A549 (cell line): ENCODE data around the gene PHGDH. TPM values are rescaled to one million over a fixed set of nuclear protein-coding genes. Genes with fewer than 3 reads are reported as not detected.
A peak's percentile ranks its signal among the peaks of the same experiment; 100 is the strongest.

Experiments used
- ATAC-seq, 2 experiments: fragments of 200-7000 bp in 1 of 2; fragments of >200 bp in 1 of 2; cut with Nextera tagmentation in 1 of 2; cut with Tn5 transposase in 1 of 2; 3 replicates each; pipeline versions ENCODE4 v1.8.0 to v1.9.1; 2018 to 2020; ENCODE audit warnings: mild to moderate bottlenecking in 1 of 2, moderate library complexity in 1 of 2
- CTCF ChIA-PET: fragments of 300-600 bp; sonication (Branson Sonifier 250); formaldehyde crosslinking; extraction: SDS; loops from one replicate; lab custom pipeline; 2021; ENCODE audit warnings: antibody characterized with exemption, inconsistent platforms; lab: Yijun Ruan, JAX
- POLR2A ChIA-PET: fragments of 350-600 bp; formaldehyde crosslinking; extraction: SDS; loops from one replicate; lab custom pipeline; 2021; ENCODE audit warnings: antibody characterized with exemption, inconsistent platforms; lab: Yijun Ruan, JAX
- DNase-seq, 2 experiments: peaks; one replicate each; pipeline versions ENCODE4 v3.0.0 to v3.0.0-alpha.2; 2011 to 2016; ENCODE audit warnings: low read depth in 1 of 2, low spot score in 1 of 2
- FAIRE-seq: peaks from 2 replicates; lab custom pipeline; 2011; peaks lifted over from hg19 to GRCh38; lab: Jason Lieb, UNC
- H3K27ac ChIP-seq, 2 experiments: fragments of >200 bp; sonication (Bioruptor Twin); formaldehyde crosslinking; 3 replicates each; pipeline ENCODE4 v1.5.1; 2016 to 2017
- H3K4me1 ChIP-seq: fragments of >200 bp; sonication (Bioruptor Twin); formaldehyde crosslinking; 3 replicates; pipeline ENCODE4 v1.6.1; 2016
- H3K4me2 ChIP-seq: fragments of >200 bp; sonication (Bioruptor Twin); formaldehyde crosslinking; 3 replicates; pipeline ENCODE4 v1.6.1; 2016
- H3K4me3 ChIP-seq: fragments of >200 bp; sonication (Bioruptor Twin); formaldehyde crosslinking; 3 replicates; pipeline ENCODE4 v1.5.1; 2016
- H3K9me3 ChIP-seq: fragments of >200 bp; sonication (Bioruptor Twin); formaldehyde crosslinking; 3 replicates; pipeline ENCODE4 v1.6.1; 2016
- BHLHE40 ChIP-seq: IDR thresholded peaks from 2 replicates; pipeline ENCODE4 v1.6.1; 2012; ENCODE audit warnings: low read depth, low read length, inconsistent platforms
- CBX2 ChIP-seq: fragments of 200-600 bp; sonication (generic); IDR thresholded peaks from 2 replicates; pipeline ENCODE4 v1.6.1; 2016; ENCODE audit warnings: low read depth, mild to moderate bottlenecking, borderline replicate concordance
- CBX8 ChIP-seq: fragments of 200-600 bp; sonication (generic); IDR thresholded peaks from 2 replicates; pipeline ENCODE4 v1.6.1; 2016
- CEBPB ChIP-seq, 2 experiments: fragments of >200 bp in 1 of 2; sonication (Bioruptor Twin) in 1 of 2; formaldehyde crosslinking in 1 of 2; IDR thresholded peaks; 2 replicates each; pipeline ENCODE4 v1.6.1; 2012 to 2016
- CHD2 ChIP-seq: fragments of 150-350 bp; IDR thresholded peaks from 2 replicates; pipeline ENCODE4 v1.6.1; 2014; ENCODE audit warnings: low read length; ENCODE audit not compliant: partially characterized antibody
- EHMT2 ChIP-seq: fragments of 200-600 bp; sonication (generic); IDR thresholded peaks from 2 replicates; pipeline ENCODE4 v1.6.1; 2016; ENCODE audit warnings: antibody characterized with exemption, low read depth, mild to moderate bottlenecking, moderate library complexity
- FOSL2 ChIP-seq, 2 experiments: fragments of 450-650 bp in 1 of 2; fragments of >200 bp in 1 of 2; sonication (Bioruptor Twin) in 1 of 2; formaldehyde crosslinking; IDR thresholded peaks; 2 replicates each; pipeline versions ENCODE4 v1.5.0 to v1.6.1; 2016 to 2020; ENCODE audit warnings: mild to moderate bottlenecking in 1 of 2, moderate library complexity in 1 of 2
- FOXS1 ChIP-seq: fragments of 250-450 bp; sonication (Bioruptor Pico); IDR thresholded peaks from 2 replicates; pipeline ENCODE4 v1.5.0; 2020; ENCODE audit warnings: mild to moderate bottlenecking, moderate library complexity
- HMGXB4 ChIP-seq: fragments of 250-450 bp; sonication (Bioruptor Pico); IDR thresholded peaks from 2 replicates; pipeline ENCODE4 v1.5.0; 2021; ENCODE audit warnings: mild to moderate bottlenecking, moderate library complexity, borderline replicate concordance
- HOXA7 ChIP-seq: fragments of 250-450 bp; sonication (Bioruptor Pico); IDR thresholded peaks from 2 replicates; pipeline ENCODE4 v1.5.0; 2020; ENCODE audit warnings: mild to moderate bottlenecking, moderate library complexity
- KDM5A ChIP-seq: fragments of 200-600 bp; sonication (generic); IDR thresholded peaks from 2 replicates; pipeline ENCODE4 v1.6.1; 2016; ENCODE audit warnings: antibody characterized with exemption, mild to moderate bottlenecking
- NFE2L2 ChIP-seq: fragments of 150-350 bp; conservative IDR thresholded peaks from 2 replicates; pipeline ENCODE4 v1.6.1; 2014; ENCODE audit warnings: low read length
- PHF8 ChIP-seq: fragments of 200-600 bp; sonication (generic); IDR thresholded peaks from 2 replicates; pipeline ENCODE4 v1.6.1; 2016; ENCODE audit warnings: low read depth, mild to moderate bottlenecking, antibody characterized with exemption, moderate library complexity, borderline replicate concordance
- POLR2A ChIP-seq: IDR thresholded peaks from 2 replicates; pipeline ENCODE4 v1.6.1; 2012; ENCODE audit warnings: mild to moderate bottlenecking, low read length
- POLR2AphosphoS2 ChIP-seq: conservative IDR thresholded peaks from 2 replicates; pipeline ENCODE4 v1.6.1; 2012; ENCODE audit warnings: low read length, improper control_type of control experiment, inconsistent platforms
- RAD21 ChIP-seq, 2 experiments: fragments of >200 bp in 1 of 2; sonication (Bioruptor Twin) in 1 of 2; formaldehyde crosslinking in 1 of 2; IDR thresholded peaks in 1 of 2; conservative IDR thresholded peaks in 1 of 2; 2 replicates in 1 of 2; 3 replicates in 1 of 2; pipeline ENCODE4 v1.6.1; 2012 to 2018; ENCODE audit warnings: inconsistent platforms in 1 of 2
- RCOR1 ChIP-seq: fragments of 150-350 bp; IDR thresholded peaks from 2 replicates; pipeline ENCODE4 v1.6.1; 2014; ENCODE audit warnings: antibody characterized with exemption, low read length, low read depth
- REST ChIP-seq: fragments of 200-600 bp; sonication (generic); IDR thresholded peaks from 2 replicates; pipeline ENCODE4 v1.6.1; 2016; ENCODE audit warnings: antibody characterized with exemption, mild to moderate bottlenecking, moderate library complexity
- SREBF2 ChIP-seq: fragments of 450-650 bp; IDR thresholded peaks from 2 replicates; pipeline ENCODE4 v1.6.1; 2014; ENCODE audit warnings: mild to moderate bottlenecking, moderate library complexity
- TFCP2L1 ChIP-seq: fragments of 250-450 bp; sonication (Bioruptor Pico); IDR thresholded peaks from 2 replicates; pipeline ENCODE4 v1.5.0; 2021; ENCODE audit warnings: mild to moderate bottlenecking
- TP53 ChIP-seq: fragments of 250-450 bp; sonication (Bioruptor Pico); IDR thresholded peaks from 2 replicates; pipeline ENCODE4 v1.5.0; 2021; ENCODE audit warnings: mild to moderate bottlenecking, moderate library complexity
- USF2 ChIP-seq: fragments of 450-650 bp; IDR thresholded peaks from 2 replicates; pipeline ENCODE4 v1.6.1; 2014; ENCODE audit warnings: antibody characterized with exemption
- ZC3H11A ChIP-seq: fragments of 450-650 bp; IDR thresholded peaks from 2 replicates; pipeline ENCODE4 v1.6.1; 2014; ENCODE audit warnings: antibody characterized with exemption, mild to moderate bottlenecking
- ZFP36 ChIP-seq: fragments of 450-650 bp; IDR thresholded peaks from 2 replicates; pipeline ENCODE4 v1.6.1; 2014; ENCODE audit warnings: borderline replicate concordance; ENCODE audit not compliant: partially characterized antibody
- WGBS: methylation state at CpG from one replicate; pipeline ENCODE4 v1.1.6; 2017; ENCODE audit errors: missing lambda C conversion rate; 5-methylcytosine and 5-hydroxymethylcytosine counted together
- polyA plus RNA-seq, 4 experiments: library from polyadenylated mRNA; depleted of rRNA in 3 of 4; stranded (reverse); fragments of >200 nt; fragmentation: RNase III in 1 of 4; extraction: RNeasy Plus Mini Kit Qiagen cat#74134 plus additional on column Dnase treatment in 1 of 4; gene quantifications; 2 replicates in 3 of 4; 3 replicates in 1 of 4; pipeline ENCODE4 v1.2.3, GENCODE V29; 2011 to 2017
- TF ChIP-seq, protein P1 (sequence below): fragments of 150-350 bp; IDR thresholded peaks from 2 replicates; pipeline ENCODE4 v1.6.1; 2014; ENCODE audit warnings: low read depth, mild to moderate bottlenecking, low read length
- TF ChIP-seq, protein P2 (sequence below): IDR thresholded peaks from 2 replicates; pipeline ENCODE4 v1.6.1; 2012
- TF ChIP-seq, protein P3 (sequence below): IDR thresholded peaks from 2 replicates; pipeline ENCODE4 v1.6.1; 2012
- TF ChIP-seq, protein P4 (sequence below): fragments of >200 bp; sonication (Bioruptor Twin); formaldehyde crosslinking; IDR thresholded peaks from 2 replicates; pipeline ENCODE4 v1.6.1; 2016

Gene PHGDH
- polyA plus RNA-seq, 2 of the 4 experiments (the other 2 are of a cell fraction) = 41.4 to 65.6 TPM

GRCh38 chr1:119713749-119714456 is 2.2 kb downstream of the PHGDH start (continued):
- no peak for TF ChIP-seq FOSL2 (IDR thresholded peaks at IDR 0.05)
- TF ChIP-seq FOSL2 (CRISPR knock-in tag; IDR thresholded peaks at IDR 0.05) = no peak
- TF ChIP-seq POLR2AphosphoS2 = no peak
- TF ChIP-seq, protein P1, sequence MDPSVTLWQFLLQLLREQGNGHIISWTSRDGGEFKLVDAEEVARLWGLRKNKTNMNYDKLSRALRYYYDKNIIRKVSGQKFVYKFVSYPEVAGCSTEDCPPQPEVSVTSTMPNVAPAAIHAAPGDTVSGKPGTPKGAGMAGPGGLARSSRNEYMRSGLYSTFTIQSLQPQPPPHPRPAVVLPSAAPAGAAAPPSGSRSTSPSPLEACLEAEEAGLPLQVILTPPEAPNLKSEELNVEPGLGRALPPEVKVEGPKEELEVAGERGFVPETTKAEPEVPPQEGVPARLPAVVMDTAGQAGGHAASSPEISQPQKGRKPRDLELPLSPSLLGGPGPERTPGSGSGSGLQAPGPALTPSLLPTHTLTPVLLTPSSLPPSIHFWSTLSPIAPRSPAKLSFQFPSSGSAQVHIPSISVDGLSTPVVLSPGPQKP = no peak
- TF ChIP-seq, protein P2, sequence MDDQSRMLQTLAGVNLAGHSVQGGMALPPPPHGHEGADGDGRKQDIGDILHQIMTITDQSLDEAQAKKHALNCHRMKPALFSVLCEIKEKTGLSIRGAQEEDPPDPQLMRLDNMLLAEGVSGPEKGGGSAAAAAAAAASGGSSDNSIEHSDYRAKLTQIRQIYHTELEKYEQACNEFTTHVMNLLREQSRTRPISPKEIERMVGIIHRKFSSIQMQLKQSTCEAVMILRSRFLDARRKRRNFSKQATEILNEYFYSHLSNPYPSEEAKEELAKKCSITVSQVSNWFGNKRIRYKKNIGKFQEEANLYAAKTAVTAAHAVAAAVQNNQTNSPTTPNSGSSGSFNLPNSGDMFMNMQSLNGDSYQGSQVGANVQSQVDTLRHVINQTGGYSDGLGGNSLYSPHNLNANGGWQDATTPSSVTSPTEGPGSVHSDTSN = no peak
- TF ChIP-seq POLR2A = no peak
- TF ChIP-seq PHF8 = no peak
- TF ChIP-seq USF2 = no peak
- no peak for TF ChIP-seq EHMT2
- TF ChIP-seq CBX2 = no peak
- TF ChIP-seq CBX8 = no peak
- TF ChIP-seq HOXA7 (CRISPR knock-in tag) = no peak
- TF ChIP-seq NFE2L2 = no peak
- TF ChIP-seq REST = no peak
- TF ChIP-seq ZFP36 = no peak
- TF ChIP-seq, all 56 proteins: peak for 0

DNA sequence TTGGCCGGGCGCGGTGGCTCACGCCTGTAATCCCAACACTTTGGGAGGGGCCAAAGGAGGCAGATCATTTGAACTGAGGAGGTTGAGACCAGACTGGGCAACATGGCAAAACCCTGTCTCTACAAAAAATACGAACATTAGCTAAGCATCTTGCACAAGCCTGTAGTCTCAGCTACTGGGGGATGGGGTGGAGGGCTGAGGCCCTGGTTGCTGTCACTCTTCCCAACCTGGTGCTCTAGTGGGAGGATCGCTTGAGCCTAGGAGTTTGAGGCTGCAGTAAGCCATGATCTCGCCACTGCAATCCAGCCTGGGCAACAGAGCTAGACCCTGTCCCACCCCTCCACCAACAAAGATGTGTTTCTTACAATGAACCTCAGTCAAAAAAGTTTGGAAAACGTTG is 2.8 kb downstream of the PHGDH start:
- Histone ChIP-seq H3K4me1 (peaks cover 23% of the 10 kb centered on the region), H3K9me3 (no peaks in the 10 kb centered on the region), H3K27ac (no peak overlapping the region), H3K4me3 (no peak overlapping the region), H3K4me2 (peak overlapping the region; percentile 99)
- ChIA-PET POLR2A (no interaction called here), CTCF (no interaction called here)
- TF ChIP-seq CEBPB (IDR thresholded peaks at IDR 0.05) = no peak
- TF ChIP-seq CHD2 = no peak
- TF ChIP-seq, protein P2 = no peak
- TF ChIP-seq RCOR1 = no peak
- TF ChIP-seq NFE2L2 = no peak
- TF ChIP-seq, protein P3, sequence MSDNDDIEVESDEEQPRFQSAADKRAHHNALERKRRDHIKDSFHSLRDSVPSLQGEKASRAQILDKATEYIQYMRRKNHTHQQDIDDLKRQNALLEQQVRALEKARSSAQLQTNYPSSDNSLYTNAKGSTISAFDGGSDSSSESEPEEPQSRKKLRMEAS = no peak
- no peak for TF ChIP-seq RAD21 (conservative IDR thresholded peaks at IDR 0.05 in 1 of 2, IDR thresholded peaks at IDR 0.05 in 1 of 2)
- TF ChIP-seq TFCP2L1 (CRISPR knock-in tag) = no peak
- TF ChIP-seq KDM5A = no peak
- TF ChIP-seq SREBF2 = no peak
- TF ChIP-seq TP53 = no peak
- no peak for TF ChIP-seq HMGXB4 (CRISPR knock-in tag)
- TF ChIP-seq, protein P4, sequence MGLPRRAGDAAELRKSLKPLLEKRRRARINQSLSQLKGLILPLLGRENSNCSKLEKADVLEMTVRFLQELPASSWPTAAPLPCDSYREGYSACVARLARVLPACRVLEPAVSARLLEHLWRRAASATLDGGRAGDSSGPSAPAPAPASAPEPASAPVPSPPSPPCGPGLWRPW = no peak
- TF ChIP-seq BHLHE40 = no peak
- no peak for TF ChIP-seq POLR2AphosphoS2
- TF ChIP-seq ZC3H11A = no peak
- no peak for TF ChIP-seq FOXS1
- DNase-seq (no peak), FAIRE-seq (no peak), ATAC-seq (no peak)
- 87% methylated on average over 8 of the region's 8 CpGs for WGBS
